Natural killer cell (primary cell): ENCODE results near the gene ANKRD36C. TPM values are rescaled to one million over a fixed set of nuclear protein-coding genes. Genes with fewer than 3 reads are reported as not detected.
"Not testable (repeated sequence)": the region's sequence is repeated elsewhere in the genome, so short reads cannot be mapped to it uniquely, and the experiment has no call there.

Experiments
- ATAC-seq, 3 donors: fragments of 150-1000 bp in 2 of 3; fragments of 200-7000 bp in 1 of 3; cut with Tn5 transposase; 1 replicate in 1 of 3; 2 replicates in 2 of 3; pipeline ENCODE4 v1.10.0; 2021; ENCODE audit warnings: mild to moderate bottlenecking in 2 of 3, moderate library complexity in 2 of 3
- DNase-seq, 2 donors: peaks; one replicate each; pipeline versions ENCODE4 v3.0.0 to v3.0.0-alpha.2; 2013 to 2021; ENCODE audit warnings: mixed read lengths in 1 of 2
- H3K27ac ChIP-seq: one replicate; pipeline ENCODE4 v1.5.1; 2013; ENCODE audit warnings: mild to moderate bottlenecking, low read length
- H3K27me3 ChIP-seq: one replicate; pipeline ENCODE4 v1.6.1; 2013; ENCODE audit warnings: low read length; ENCODE audit not compliant: control insufficient read depth, insufficient read depth
- H3K36me3 ChIP-seq: one replicate; pipeline ENCODE4 v1.6.1; 2013; ENCODE audit warnings: low read length; ENCODE audit not compliant: control insufficient read depth, insufficient read depth
- H3K4me1 ChIP-seq: one replicate; pipeline ENCODE4 v1.6.1; 2013; ENCODE audit warnings: low read length; ENCODE audit not compliant: control insufficient read depth, insufficient read depth
- H3K4me3 ChIP-seq: one replicate; pipeline ENCODE4 v1.5.1; 2013; ENCODE audit warnings: low read length
- H3K9me3 ChIP-seq: one replicate; pipeline ENCODE4 v1.6.1; 2013; ENCODE audit warnings: low read length; ENCODE audit not compliant: control insufficient read depth, insufficient read depth
- H3K27ac Mint-ChIP-seq, 2 donors: one replicate each; pipeline ENCODE4 v1.8.0; 2022; ENCODE audit warnings: mild to moderate bottlenecking in 2 of 2, mixed read lengths in 2 of 2, moderate library complexity in 1 of 2
- H3K27me3 Mint-ChIP-seq, 2 donors: one replicate each; pipeline ENCODE4 v1.8.0; 2022; ENCODE audit warnings: low read depth in 2 of 2, mixed read lengths in 2 of 2
- H3K36me3 Mint-ChIP-seq: one replicate; pipeline ENCODE4 v1.8.0; 2022; ENCODE audit warnings: mixed read lengths
- H3K4me1 Mint-ChIP-seq, 2 donors: one replicate each; pipeline ENCODE4 v1.8.0; 2022; ENCODE audit warnings: mixed read lengths in 2 of 2
- H3K4me3 Mint-ChIP-seq: one replicate; pipeline ENCODE4 v1.8.0; 2022; ENCODE audit warnings: mild to moderate bottlenecking, moderate library complexity, mixed read lengths
- H3K9me3 Mint-ChIP-seq, 2 donors: one replicate each; pipeline ENCODE4 v1.8.0; 2022; ENCODE audit warnings: mixed read lengths in 2 of 2
- WGBS: methylation state at CpG from one replicate; pipeline ENCODE4 v1.1.7; 2013; ENCODE audit warnings: missing lambda C conversion rate; ENCODE audit not compliant: insufficient coverage; 5-methylcytosine and 5-hydroxymethylcytosine counted together
- intact Hi-C: fragments of 100-400 bp; cut with micrococcal nuclease; formaldehyde crosslinking; loops from one replicate; pipeline ENCODE4 v1.14.2; 2022
- total RNA-seq, 4 donors: library from RNA; stranded (reverse); fragments of 120-200 nt in 1 of 4; gene quantifications; one replicate each; pipeline versions ENCODE4 v1.2.3 to v1.2.4, GENCODE V29; 2013 to 2022
- TF ChIP-seq, protein P1 (sequence below): fragments of 200-600 bp; IDR thresholded peaks from one replicate; pipeline ENCODE4 v1.8.0; 2022; ENCODE audit warnings: antibody characterized with exemption

The ANKRD36C gene
- total RNA-seq, 3 donors from 2014 or later (not counting 1 experiment from before 2014, with no cell fraction given), result 84.5 to 91.5 (median 85.4) TPM

DNA sequence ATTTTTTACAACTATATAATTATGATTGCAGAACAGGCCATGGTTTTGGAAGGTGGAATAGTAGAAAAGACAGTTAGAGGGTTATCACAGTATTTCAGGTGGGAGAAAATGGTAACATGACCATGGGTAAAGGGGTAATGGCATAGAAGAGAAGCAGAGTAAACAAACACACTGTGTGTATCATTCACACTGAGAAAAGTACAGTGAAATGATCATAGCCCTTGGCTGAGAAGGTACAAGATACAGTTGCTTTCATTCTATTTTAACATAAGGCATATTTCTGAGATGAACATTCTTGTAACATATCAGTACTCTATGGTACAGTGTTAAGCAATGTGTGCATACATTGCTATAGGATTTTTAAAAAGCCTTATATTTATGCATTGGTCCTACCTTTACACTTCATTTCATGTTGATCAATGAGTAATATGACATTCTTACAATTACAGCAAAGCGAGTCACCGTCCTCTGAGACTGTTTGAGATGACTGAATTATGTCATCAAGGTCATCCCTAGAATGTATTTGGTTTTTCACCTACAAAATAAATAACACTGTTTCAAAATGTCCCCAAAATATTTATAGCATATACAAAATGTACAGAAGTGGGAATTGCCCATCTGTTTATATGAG lies 124.5 kb downstream of the ANKRD36C start:
- H3K27ac ChIP-seq, H3K9me3 Mint-ChIP-seq, H3K27ac Mint-ChIP-seq, H3K9me3 ChIP-seq, H3K27me3 Mint-ChIP-seq, H3K4me1 ChIP-seq, H3K4me3 Mint-ChIP-seq, H3K36me3 Mint-ChIP-seq, DNase-seq, H3K4me1 Mint-ChIP-seq, ATAC-seq, H3K27me3 ChIP-seq, intact Hi-C loops, H3K36me3 ChIP-seq, H3K4me3 ChIP-seq: not testable (repeated sequence)
- WGBS, result no CpG with 5 or more reads among the region's 2 CpGs

DNA sequence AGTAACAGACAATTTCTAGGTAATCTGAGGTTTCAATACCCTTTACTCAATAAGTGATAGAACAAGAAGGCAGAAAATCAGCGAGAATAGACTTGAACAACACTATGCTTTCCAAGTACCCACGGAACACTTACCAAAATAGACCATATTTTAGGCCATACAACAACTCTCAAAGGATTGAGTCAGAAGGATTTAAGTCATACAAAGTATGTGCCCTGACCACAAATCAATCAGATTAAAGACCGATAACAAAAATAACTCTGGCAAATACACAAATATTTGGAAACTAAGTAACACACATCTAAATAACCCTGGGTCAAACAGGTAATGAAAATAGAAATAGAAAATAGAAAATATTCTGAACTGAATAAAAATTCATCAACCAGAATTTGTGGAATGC lies 129.5 kb downstream of the ANKRD36C start:
- ATAC-seq, result not testable (repeated sequence)

DNA sequence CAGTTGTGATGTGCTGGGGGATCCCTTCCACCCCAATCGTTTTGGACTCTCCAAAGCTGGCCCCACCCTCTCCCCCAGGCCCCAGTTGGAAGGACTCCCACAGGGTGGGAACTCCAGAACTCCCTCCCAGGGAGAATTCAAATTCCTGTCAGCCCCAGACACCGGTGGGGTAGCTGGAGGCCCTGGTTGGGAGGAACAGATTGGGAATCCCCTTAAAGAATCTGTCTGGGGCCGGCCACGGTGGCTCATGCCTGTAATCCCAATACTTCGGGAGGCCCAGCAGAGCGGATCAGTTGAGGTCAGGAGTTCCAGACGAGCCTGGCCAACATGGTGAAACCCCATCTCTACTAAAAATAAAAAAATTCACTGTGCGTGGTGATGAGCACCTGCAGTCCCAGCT lies 155.5 kb downstream of the ANKRD36C start:
- WGBS, result 97% methylated on average over 7 of the region's 8 CpGs
- no peak overlapping the region for H3K4me3 Mint-ChIP-seq

More for the DNA sequence above, 129.5 kb downstream of the ANKRD36C start:
- DNase-seq, H3K27ac Mint-ChIP-seq, intact Hi-C loops, H3K36me3 Mint-ChIP-seq, H3K27ac ChIP-seq, H3K4me1 Mint-ChIP-seq, H3K27me3 ChIP-seq, H3K36me3 ChIP-seq, H3K27me3 Mint-ChIP-seq, H3K4me3 Mint-ChIP-seq, H3K9me3 Mint-ChIP-seq, H3K9me3 ChIP-seq, H3K4me3 ChIP-seq, H3K4me1 ChIP-seq: not testable (repeated sequence)
- WGBS, result 100% methylated on average over 1 of the region's 3 CpGs

DNA sequence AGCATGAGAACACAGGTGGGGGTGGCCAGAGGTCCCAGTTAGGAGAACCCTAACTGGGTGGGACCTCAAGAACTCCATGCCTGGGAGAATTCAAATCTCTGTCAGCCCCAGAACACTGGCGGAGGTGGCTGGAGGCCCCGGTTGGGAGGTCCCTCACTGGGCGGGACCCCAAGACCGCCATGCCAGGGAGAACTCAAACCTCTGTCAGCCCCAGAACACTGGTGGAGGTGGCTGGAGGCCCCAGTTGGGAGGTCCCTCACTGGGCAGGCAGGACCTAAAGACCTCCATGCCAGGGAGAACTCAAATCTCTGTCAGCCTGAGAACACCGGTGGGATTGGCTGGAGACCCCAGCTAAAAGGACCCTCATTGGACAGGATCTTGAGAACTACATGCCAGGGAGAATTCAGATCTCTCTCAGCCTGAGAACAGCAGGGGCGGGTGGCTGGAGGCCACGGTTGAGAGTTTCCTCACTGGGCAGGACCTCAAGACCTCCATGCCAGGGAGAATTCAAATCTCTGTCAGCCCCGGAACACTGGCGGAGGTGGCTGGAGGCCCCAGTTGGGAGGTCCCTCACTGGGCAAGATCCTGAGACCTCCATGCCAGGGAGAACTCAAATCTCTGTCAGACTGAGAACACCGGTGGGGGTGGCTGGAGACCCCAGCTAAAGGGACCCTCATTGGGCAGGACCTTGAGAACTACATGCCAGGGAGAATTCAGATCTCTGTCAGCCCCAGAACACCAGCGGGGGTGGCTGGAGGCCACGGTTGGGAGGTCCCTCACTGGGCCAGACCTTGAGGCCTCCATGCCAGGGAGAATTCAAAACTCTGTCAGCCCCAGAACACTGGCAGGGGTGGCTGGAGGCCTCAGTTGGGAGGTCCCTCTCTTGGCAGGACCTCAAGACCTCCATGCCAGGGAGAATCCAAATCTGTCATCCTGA lies 157.3 kb downstream of the ANKRD36C start:
- DNase-seq, H3K9me3 Mint-ChIP-seq, ATAC-seq, H3K27ac ChIP-seq, H3K27ac Mint-ChIP-seq, H3K4me1 ChIP-seq, H3K9me3 ChIP-seq, H3K27me3 ChIP-seq, H3K4me3 ChIP-seq, H3K4me1 Mint-ChIP-seq, intact Hi-C loops, H3K4me3 Mint-ChIP-seq, H3K27me3 Mint-ChIP-seq: not testable (repeated sequence)
- peaks cover 11% of the 10 kb centered on the region for H3K36me3 ChIP-seq
- H3K36me3 Mint-ChIP-seq, result peaks cover 24% of the 10 kb centered on the region
- over 99% methylated on average over 12 of the region's 12 CpGs for WGBS

More for the DNA sequence above, 155.5 kb downstream of the ANKRD36C start:
- H3K27me3 Mint-ChIP-seq, result no peaks in the 10 kb centered on the region
- ATAC-seq (no peak), DNase-seq (no peak)
- no peaks in the 10 kb centered on the region for H3K4me1 ChIP-seq
- no peaks in the 10 kb centered on the region for H3K27me3 ChIP-seq
- H3K4me3 ChIP-seq, result no peak overlapping the region
- H3K9me3 ChIP-seq, result no peaks in the 10 kb centered on the region
- H3K36me3 Mint-ChIP-seq, result peaks cover 19% of the 10 kb centered on the region
- no peaks in the 10 kb centered on the region for H3K9me3 Mint-ChIP-seq
- TF ChIP-seq, protein P1, sequence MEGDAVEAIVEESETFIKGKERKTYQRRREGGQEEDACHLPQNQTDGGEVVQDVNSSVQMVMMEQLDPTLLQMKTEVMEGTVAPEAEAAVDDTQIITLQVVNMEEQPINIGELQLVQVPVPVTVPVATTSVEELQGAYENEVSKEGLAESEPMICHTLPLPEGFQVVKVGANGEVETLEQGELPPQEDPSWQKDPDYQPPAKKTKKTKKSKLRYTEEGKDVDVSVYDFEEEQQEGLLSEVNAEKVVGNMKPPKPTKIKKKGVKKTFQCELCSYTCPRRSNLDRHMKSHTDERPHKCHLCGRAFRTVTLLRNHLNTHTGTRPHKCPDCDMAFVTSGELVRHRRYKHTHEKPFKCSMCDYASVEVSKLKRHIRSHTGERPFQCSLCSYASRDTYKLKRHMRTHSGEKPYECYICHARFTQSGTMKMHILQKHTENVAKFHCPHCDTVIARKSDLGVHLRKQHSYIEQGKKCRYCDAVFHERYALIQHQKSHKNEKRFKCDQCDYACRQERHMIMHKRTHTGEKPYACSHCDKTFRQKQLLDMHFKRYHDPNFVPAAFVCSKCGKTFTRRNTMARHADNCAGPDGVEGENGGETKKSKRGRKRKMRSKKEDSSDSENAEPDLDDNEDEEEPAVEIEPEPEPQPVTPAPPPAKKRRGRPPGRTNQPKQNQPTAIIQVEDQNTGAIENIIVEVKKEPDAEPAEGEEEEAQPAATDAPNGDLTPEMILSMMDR, result no peak
- no peaks in the 10 kb centered on the region for H3K4me1 Mint-ChIP-seq
- intact Hi-C loops, result no loop called here
- H3K36me3 ChIP-seq, result peaks cover 11% of the 10 kb centered on the region
- H3K27ac ChIP-seq, result no peak overlapping the region
- no peak overlapping the region for H3K27ac Mint-ChIP-seq

DNA sequence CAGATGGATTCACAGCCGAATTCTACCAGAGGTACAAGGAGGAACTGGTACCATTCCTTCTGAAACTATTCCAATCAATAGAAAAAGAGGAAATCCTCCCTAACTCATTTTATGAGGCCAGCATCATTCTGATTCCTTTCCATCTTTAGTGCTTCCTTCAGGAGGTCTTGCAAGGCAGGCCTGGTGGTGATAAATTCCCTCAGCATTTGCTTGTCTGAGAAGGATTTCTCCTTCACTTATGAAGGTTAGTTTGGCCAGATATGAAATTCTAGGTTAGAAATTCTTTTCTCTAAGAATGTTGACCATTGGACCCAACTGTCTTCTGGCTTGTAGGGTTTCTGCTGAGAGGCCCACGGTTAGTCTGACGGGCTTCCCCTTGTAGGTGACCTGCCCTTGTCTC lies 167.4 kb downstream of the ANKRD36C start:
- H3K4me1 Mint-ChIP-seq, H3K27me3 ChIP-seq, intact Hi-C loops, H3K36me3 ChIP-seq, DNase-seq, H3K4me3 ChIP-seq, H3K27me3 Mint-ChIP-seq, H3K27ac Mint-ChIP-seq, ATAC-seq, H3K27ac ChIP-seq, H3K4me3 Mint-ChIP-seq, H3K4me1 ChIP-seq: not testable (repeated sequence)
- Mint-ChIP-seq H3K9me3 (peaks cover 16 to 27% of the 10 kb centered on the region in 2 donors), H3K36me3 (peaks cover 51% of the 10 kb centered on the region)
- H3K9me3 ChIP-seq, result peaks cover 33% of the 10 kb centered on the region
- WGBS, result 100% methylated on average over 2 of the region's 3 CpGs

DNA sequence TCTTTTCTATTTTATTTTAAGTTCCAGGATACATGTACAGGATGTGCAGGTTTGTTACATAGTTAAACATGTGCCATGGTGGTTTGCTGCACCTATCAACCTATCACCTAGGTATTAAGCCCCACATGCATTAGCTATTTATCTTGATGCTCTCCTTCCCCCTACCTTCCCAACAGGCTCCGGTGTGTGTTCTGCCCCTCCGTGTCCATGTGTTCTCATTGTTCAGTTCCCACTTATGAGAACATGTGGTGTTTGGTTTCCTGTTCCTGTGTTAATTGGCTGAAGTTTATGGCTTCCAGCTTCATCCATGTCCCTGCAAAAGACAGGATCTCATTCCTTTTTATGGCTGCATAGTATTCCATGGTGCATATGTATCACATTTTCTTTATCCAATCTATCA lies 174.1 kb downstream of the ANKRD36C start:
- H3K4me1 ChIP-seq, ATAC-seq, H3K4me1 Mint-ChIP-seq, H3K27ac ChIP-seq, H3K36me3 ChIP-seq, intact Hi-C loops, H3K4me3 ChIP-seq, H3K27me3 Mint-ChIP-seq, H3K27me3 ChIP-seq, H3K4me3 Mint-ChIP-seq, H3K27ac Mint-ChIP-seq, H3K9me3 ChIP-seq, DNase-seq: not testable (repeated sequence)
- Mint-ChIP-seq H3K9me3 (peaks cover 19 to 34% of the 10 kb centered on the region in 2 donors), H3K36me3 (peaks cover 52% of the 10 kb centered on the region)
- WGBS, result 100% methylated on average over 2 of the region's 2 CpGs

DNA sequence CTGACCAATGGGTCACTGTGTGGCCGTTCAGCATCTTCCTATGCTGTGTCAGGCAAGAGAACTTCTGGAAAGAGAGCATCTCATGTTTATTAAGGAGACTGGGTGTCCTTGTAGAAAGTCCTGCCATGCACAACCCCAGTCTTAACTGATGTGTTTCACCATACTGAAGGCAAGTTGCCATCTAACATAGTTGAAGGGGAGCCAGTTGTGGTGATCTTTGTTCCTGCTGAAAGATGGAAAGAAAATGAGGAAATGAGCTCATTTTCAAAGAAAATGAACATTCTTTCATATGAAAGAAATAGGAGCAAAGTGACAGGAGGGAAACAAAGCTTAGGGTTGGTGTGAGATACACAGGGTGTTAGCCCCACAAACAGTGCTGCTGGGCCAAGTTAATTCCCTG lies 178.3 kb downstream of the ANKRD36C start:
- H3K4me3 ChIP-seq, H3K4me1 Mint-ChIP-seq, H3K4me3 Mint-ChIP-seq, H3K27me3 Mint-ChIP-seq, H3K27me3 ChIP-seq, H3K27ac Mint-ChIP-seq, H3K9me3 ChIP-seq, H3K36me3 ChIP-seq, H3K4me1 ChIP-seq, DNase-seq, ATAC-seq, intact Hi-C loops, H3K27ac ChIP-seq: not testable (repeated sequence)
- Mint-ChIP-seq H3K9me3 (peaks cover 11 to 23% of the 10 kb centered on the region in 2 donors), H3K36me3 (peaks cover 31% of the 10 kb centered on the region)
- 100% methylated on average over 1 of the region's 1 CpG for WGBS
